Measurements from ENCODE around the gene KATNAL2.

DNA sequence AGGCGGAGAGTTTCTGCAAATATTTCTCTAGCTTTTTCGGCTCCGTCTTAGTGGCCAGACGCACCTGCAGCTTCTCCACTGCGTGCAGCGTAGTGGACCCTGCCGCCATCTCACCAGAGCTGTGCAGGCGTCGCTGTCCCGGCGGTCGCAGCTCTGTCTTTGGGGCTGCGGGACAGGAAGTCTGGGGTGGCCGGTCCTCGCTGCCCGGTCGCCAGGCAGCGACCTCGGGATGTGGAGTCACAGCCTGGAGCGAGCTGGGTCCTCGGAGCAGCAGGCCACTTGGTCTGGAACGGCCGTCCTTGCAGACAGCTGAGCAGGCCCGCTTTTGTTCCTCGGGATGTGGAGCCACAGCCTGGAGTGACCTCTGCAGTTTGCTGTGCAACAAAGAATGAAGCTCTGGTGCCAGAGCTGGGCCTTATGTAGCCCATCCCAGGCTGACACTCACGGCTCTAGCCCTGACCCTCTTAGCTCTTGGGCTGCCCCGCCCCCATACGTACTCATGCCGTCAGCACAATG is 117.8 kb downstream of the KATNAL2 start, which contains the start of gene ELOA2:
- TF ChIP-seq, protein P1, sequence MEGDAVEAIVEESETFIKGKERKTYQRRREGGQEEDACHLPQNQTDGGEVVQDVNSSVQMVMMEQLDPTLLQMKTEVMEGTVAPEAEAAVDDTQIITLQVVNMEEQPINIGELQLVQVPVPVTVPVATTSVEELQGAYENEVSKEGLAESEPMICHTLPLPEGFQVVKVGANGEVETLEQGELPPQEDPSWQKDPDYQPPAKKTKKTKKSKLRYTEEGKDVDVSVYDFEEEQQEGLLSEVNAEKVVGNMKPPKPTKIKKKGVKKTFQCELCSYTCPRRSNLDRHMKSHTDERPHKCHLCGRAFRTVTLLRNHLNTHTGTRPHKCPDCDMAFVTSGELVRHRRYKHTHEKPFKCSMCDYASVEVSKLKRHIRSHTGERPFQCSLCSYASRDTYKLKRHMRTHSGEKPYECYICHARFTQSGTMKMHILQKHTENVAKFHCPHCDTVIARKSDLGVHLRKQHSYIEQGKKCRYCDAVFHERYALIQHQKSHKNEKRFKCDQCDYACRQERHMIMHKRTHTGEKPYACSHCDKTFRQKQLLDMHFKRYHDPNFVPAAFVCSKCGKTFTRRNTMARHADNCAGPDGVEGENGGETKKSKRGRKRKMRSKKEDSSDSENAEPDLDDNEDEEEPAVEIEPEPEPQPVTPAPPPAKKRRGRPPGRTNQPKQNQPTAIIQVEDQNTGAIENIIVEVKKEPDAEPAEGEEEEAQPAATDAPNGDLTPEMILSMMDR (IDR thresholded peaks at IDR 0.05) = no peak
- TF ChIP-seq EP300 (IDR thresholded peaks at IDR 0.05) = no peak
- TF ChIP-seq POLR2A (IDR thresholded peaks at IDR 0.05) = no peak
